Skeletal muscle cell (primary cell): ENCODE results near the gene IMMP1L.

ENCODE experiments used
- DNase-seq: peaks from one replicate; pipeline ENCODE4 v3.0.0-alpha.2; 2010; ENCODE audit warnings: low read depth
- H3K4me3 ChIP-seq: 2 replicates; pipeline ENCODE4 v1.5.1; 2011; ENCODE audit warnings: low read depth, mild to moderate bottlenecking, control low read depth, low read length, moderate library complexity

Gene IMMP1L

GRCh38 chr11:31414338-31414737 is 95.1 kb downstream of the IMMP1L start:
- no peak overlapping the region for H3K4me3 ChIP-seq
- no peak for DNase-seq

GRCh38 chr11:31412946-31413345 is 96.5 kb downstream of the IMMP1L start:
- DNase-seq = no peak
- H3K4me3 ChIP-seq = no peak overlapping the region

- no peak overlapping the region for H3K4me3 ChIP-seq
- no peak for DNase-seq
Measured at GRCh38 chr11:31408201-31408600, 101.2 kb downstream of the IMMP1L start.

- H3K4me3 ChIP-seq = no peak overlapping the region
- DNase-seq = no peak
Measured at GRCh38 chr11:31404614-31405013, 104.8 kb downstream of the IMMP1L start.

GRCh38 chr11:31397239-31397834 is 112.1 kb downstream of the IMMP1L start:
- DNase-seq = no peak
- no peak overlapping the region for H3K4me3 ChIP-seq

- no peak for DNase-seq
Measured at GRCh38 chr11:31387379-31387778, 122.0 kb downstream of the IMMP1L start.

GRCh38 chr11:31383116-31383515 is 126.3 kb downstream of the IMMP1L start:
- DNase-seq = no peak
- no peak overlapping the region for H3K4me3 ChIP-seq

More at GRCh38 chr11:31387379-31387778, 122.0 kb downstream of the IMMP1L start:
- no peak overlapping the region for H3K4me3 ChIP-seq
